GM19463 (cell line): ENCODE results near the gene SAT2.
"Not testable (repeated sequence)": the region's sequence is repeated elsewhere in the genome, so short reads cannot be mapped to it uniquely, and the experiment has no call there.

Source experiments
- ATAC-seq: cut with Tn5 transposase; IDR thresholded peaks from one replicate; pipeline ENCODE4 v1.9.1; 2021; ENCODE audit warnings: mild to moderate bottlenecking, moderate library complexity; ENCODE audit not compliant: unreplicated experiment

SAT2 gene

DNA sequence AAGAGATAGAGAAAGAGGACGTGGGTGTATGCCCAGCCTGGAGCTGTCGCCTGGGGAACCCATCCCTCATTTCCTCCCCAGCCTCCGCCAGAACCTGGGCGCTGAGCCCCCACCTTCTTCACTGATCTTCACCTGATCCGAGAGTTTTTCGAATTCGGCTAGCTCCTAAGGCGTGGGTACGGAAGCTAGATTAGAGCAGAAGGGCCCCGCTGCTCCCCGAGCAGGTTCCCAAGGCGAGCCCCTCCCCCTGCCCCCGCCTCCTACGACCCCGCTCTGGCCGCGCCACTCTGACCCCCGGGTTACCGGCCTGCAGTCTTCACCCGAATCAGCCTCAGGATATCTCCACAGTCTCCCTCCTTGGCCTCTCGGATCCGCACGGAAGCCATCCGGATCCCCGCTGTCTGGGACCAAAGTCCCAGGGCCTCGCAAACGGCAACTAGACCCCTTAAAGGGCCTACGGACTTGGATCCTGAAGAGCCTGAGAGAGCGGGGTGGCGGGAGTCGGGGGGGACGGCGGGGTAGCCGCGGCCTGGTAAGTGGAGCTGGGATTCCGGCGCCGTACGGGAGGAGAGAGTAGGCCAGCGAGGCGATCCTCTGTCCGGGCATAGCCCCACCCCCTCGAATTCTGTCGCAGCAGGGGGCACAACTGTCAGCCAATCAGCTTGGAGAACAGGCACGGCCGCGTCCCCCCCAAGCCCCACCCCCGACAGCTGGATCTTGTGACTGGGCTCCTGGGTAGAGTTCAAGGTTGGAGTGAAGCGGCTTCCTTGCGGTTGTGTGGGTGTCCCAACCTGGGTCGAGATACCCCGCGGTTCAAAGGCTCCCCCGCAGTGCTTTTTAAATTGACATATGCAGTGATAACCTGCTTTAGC, at the start of gene SAT2:
SAT2 (minus strand) TSS at position 572 of the 872 bp plus-strand sequence; CDS start at position 386, 186 bp downstream.
- peak; percentile 88 for ATAC-seq

DNA sequence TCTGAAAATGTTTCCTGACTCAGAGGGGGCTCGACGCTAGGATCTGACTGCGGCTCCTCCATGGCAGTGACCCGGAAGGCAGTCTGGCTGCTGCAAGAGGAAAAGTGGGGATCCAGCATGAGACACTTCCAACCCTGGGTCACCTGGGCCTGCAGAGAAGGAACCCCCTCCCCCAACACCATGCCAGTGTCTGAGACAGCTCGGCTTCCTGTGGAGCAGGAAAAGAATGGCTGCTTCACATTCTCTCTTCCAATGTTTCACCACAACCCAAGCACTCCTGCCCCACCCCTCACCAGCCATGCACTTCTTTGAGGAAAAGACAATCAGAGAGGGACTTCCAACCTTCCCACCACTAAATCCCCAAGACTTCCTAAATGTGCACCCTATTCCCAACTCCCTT, 48.9 kb upstream of the SAT2 start:
- ATAC-seq: no peak

DNA sequence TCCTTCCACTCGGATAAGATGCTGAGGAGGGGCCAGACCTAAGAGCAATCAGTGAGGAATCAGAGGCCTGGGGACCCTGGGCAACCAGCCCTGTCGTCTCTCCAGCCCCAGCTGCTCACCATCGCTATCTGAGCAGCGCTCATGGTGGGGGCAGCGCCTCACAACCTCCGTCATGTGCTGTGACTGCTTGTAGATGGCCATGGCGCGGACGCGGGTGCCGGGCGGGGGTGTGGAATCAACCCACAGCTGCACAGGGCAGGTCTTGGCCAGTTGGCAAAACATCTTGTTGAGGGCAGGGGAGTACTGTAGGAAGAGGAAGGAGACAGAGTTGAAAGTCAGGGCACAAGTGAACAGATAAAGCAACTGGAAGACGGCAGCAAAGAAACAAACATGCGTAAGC, 47.3 kb upstream of the SAT2 start:
- ATAC-seq: no peak

DNA sequence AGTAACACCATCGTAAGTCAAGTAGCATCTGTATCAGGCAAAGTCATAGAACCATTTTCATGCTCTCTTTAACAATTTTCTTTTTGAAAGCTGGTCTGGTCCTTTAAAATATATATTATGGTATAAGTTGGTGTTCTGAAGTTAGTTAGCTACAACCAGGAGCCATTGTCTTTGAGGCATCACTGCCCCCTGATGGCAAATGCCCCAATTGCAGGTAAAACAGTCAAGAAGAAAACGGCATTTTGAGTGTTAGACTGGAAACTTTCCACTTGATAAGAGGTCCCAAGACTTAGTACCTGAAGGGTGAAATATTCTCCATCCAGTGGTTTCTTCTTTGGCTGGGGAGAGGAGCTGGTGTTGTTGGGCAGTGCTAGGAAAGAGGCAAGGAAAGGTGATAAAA, 45.6 kb upstream of the SAT2 start:
- ATAC-seq: no peak

DNA sequence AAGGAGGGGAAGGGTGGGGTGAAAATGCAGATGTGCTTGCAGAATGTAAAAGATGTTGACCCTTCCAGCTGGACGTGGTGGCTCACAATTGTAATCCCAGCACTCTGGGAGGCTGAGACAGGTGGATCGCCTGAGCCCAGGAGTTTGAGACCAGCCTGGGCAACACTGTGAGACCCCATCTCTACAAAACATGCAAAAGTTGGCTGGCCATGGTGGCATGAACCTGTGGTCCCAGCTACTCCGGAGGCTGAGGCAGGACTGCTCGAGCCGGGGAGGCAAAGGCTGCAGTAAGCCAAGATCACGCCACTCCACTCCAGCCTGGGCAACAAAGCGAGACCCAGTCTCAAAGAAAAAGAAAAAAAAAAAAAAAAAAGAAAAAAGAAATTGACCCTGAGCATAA, 40.9 kb upstream of the SAT2 start:
- no peak for ATAC-seq

DNA sequence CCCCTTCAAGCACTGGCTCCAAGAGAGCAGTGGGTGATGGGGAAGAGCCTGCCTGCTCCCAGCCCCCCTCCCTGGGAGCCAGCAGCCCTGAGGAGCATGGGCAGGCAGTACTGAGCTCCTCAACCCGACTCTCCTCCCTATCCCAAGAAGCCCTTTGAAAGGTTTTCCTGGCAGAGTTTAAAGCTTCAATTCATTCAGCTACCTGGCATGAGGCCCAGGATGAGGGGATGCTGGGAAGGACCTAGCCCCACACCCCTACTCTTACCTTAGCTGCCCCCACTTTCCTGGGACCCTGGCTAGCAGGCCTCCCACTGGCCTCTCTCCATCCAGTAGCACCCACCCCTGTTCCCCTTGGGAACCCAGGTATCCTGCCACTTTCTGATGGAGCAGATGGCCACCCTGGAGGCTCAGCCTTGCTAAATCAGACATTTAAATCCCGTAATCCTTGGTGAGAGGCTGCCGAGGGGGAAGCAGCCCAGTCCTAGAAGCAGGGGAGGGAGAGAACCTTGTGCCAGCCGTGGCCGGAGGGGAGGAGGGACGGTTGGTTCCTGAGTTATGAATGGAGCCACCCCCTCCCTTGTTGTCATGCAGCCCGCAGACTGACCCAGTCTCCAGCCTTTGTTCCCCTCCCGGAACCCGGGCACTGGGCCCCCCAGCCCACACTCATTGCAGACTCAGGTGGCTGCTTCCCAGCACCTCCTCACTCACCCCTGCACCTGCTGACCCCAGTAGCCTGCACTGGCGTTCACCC, 40.2 kb upstream of the SAT2 start:
- no peak for ATAC-seq

DNA sequence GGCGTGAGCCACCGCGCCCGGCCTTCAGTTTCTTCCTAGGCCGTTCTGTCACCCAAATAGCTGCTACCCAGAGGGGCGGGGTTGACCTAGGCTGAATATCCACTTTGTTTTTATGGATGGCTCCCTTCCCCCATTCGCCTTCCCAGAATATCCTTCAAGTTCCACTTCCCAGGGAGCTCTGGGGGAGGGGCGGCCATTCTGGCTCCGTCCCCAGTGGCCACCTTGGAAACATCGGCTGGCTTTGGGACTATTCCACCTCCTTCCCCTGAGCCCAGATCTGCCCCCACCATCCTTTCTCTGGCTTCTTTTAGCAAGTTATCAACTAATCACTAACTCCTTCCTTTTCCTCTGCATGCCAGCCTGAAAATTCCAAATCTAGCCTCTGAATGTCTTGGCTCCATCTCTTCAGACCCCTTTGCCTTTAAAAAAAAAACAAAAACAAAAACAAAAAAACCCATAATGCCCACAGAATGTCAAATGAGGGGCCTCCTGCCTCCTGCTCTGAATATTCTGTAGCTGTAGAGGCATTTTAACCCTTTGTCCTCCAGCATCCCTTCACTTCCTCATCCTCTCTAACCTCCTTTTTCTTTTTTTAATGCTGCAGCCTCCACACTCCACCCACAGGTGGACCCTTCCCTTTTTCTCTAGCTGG, 29.5 kb upstream of the SAT2 start:
- ATAC-seq: no peak

DNA sequence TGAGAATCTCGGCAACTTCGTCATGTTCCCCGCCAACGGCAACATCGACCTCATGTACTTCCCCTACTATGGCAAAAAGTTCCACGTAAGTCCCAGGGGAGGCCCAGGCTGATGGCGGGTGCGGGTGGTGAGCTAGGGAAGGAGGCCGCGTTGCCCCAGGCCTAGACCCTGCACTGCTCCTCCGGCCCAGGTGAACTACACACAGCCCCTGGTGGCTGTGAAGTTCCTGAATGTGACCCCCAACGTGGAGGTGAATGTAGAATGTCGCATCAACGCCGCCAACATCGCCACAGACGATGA, 27.9 kb upstream of the SAT2 start:
- no peak for ATAC-seq

DNA sequence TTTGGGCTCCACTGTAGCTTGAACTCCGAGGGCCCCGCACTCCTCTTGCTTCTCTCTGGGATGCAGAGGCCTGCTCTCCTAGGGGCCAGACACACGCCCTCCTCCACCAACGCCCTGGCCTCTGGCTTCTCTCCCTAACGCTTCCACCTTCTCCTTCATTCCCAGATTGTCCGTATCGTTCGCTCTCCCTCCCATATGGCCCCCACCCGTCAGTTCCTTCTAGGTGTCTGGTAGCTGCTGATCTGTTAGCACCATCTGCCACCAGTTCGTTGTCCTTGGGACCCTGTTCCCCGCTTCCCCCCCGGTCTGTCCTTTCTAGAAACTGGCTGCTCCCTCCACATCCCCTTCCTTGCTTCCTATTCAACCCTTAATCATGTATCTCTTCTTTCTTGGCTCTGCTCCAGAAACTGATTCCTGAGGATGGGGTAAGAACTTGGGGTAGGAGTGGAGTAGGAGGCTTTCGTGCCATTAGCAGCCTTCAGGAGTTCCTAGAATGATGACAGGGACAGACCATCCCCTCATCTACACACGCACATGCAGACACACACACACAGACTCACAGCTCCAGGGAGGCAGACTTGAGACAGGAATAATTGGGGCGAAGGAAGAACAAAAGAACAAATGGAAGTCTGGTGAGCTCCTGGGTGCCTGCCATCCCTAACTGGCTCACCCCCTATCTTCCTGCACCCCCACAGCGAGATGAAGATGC, 27.4 kb upstream of the SAT2 start:
- no peak for ATAC-seq

DNA sequence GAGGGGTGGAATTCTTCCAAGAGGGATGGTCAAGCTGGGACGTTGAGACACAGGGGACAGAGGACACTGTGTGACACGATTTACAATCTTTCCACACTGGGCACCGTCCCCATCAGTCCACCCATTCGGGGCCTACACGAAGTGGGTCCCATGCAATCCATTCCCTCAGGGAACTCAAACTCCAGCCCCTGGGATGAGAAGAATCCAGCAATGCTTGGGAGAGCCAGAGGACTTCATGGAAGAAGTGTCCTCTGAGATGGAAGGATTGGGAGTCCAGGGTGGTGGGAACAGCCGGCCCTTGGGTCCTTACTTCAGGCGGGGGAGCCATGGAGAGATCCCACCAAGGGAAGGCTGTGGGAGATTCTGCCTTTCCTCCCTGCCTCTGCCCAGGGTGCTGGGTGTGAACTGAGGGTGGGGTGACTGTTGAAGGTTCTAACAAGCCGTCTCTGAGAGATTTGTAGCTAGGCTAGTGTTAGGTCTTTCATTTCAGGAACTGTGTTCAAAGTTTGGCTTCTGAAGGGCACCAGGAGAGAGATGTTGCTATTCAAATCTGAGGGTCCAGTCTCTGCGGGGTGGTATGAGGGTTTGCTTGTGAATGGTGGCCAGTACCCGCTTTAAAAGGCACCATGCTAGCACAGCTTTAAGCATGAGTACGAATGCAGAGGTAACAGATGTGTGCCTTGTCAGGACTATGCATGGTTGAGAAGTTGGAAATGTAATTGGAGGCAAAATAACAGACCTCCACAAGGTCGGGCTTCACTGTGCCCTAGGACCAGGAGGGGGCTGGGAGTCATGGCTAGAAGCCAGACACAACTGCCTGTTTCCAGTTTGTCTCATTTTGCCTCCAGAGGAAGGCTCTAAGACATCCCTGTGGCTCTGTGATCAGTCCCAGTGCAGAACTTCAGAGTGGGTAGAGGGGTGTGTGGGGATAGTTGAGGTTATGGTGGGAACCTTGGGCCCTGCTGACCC, 25.1 kb upstream of the SAT2 start:
- ATAC-seq: no peak

DNA sequence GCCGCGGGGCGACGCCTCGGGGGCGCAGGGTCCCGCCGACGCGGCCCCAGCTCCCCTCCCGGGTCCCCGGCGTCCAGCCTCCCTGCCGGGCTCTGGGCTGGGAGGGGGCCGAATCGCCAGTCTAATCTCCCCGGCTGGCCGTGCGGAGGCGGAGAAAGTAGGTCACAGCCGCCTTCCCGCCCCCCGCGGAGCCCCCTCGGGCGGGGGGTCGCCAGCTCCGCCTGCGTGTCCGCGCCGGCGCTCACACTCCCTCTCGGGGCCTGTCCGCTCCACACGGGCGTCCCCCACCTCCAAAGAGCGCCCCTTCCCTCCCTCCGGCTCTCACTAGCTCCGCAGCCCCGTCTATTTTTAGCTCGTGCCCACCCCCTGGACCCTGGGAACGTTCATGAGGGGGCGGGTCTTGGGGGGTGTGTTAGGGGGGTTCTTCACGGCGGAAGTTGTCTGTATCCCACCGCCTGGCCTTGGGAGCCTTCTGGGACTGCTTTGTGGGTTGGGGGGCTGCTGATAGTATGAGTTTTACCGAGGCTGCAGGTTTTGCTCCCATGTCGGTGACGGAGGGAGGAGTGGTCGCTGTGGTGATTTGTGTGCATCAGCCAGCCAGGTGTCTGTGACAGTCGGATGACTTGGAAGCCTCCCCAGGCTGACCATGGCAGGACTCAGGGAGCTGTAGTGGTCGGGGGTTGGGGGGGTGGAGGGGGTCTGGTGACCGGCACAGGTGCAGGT, 24.2 kb upstream of the SAT2 start:
- ATAC-seq: no peak

DNA sequence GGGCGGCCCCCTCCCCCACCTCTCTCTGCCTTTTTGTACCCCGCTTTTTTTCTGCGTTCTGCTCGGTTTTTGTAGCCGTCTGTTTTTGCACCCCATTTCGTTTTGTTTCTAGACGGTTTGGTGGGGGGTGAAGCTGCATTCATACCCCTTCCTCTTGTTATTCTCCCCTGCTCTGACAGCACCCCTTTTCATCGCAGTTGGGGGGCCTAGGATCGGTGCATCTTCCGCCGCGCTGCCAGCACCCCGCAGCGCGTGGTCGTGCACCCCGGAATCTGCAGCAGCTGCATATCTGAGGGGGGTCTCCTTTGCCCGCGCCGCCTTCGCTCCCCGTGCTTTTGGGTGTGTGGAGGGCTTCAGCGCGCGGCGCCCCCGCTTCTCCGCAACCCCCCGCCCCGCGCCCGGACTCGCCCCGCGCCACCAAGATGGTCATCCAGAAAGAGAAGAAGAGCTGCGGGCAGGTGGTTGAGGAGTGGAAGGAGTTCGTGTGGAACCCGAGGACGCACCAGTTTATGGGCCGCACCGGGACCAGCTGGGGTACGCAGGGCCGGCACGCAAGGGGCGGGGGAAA, 23.6 kb upstream of the SAT2 start:
- no peak for ATAC-seq

DNA sequence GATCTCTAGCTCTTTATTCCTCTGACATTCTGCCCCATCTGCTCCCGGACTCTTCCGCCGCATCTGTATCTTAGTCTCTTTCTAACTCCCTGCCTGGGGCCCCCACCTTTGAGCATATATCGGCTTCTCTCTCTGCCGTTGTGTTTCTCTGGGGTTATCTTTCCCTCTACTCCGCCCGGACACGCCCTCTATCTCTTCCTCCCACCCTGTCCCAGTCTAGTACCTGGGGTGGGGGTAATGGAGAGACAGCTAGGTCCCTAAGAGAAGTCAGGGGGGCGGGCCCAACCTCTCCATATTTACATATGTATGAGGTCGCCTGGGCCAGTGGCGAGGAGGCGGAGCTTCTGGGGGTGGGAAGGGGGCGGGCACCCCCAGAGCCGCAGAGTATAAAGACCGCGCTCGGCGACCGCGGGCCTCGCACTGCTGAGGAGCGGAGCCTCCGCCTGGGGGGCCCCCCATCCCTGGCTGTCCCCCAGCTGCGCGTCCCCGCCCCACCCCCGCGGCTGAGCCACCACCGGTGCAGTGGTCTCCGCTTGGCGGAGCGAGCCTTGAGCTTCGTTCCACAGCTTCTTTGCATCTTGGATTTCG, 23.0 kb upstream of the SAT2 start, which contains the start of gene ATP1B2:
ATP1B2 (plus strand) TSS at position 418 of the 588 bp plus-strand sequence. CDS start 593 bp downstream, outside the sequence.
- ATAC-seq: no peak

DNA sequence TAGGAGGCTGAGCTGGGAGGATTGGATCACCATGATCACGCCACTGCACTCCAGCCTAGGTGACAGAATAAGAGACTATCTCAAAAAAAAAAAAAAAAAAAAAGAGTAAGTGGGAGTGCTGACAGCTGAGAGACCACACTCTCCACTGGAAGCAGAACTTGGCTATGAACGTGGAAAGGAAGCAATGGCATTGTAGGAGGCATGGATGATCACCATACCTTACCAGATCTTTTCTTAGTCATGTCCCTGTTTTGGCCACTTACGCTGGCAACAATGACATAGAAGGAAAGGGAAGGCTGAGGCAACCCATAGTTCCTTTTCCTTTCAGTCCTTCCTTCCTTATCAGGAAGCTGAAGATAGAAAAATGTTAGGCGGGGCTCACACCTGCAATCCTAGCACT, 19.4 kb upstream of the SAT2 start:
- no peak for ATAC-seq

DNA sequence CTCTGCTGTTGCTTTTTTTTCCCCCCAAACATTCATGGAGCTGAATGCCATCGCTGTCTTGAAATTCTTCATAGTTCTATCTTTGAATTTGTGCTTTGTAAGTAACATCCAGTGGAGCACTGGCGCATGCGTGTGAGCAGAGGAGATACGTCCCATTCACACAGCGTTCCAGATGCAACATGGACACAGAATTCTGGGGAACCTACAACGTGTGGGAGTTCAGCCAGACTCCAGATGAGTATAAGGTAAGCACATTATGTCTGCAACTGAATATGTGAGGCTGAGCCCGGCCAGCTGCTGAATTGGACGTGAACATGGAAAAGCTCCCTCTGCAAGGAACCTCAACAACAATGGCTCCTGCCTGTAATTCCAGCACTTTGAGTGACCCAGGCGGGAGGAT, 18.8 kb upstream of the SAT2 start:
- ATAC-seq: no peak

DNA sequence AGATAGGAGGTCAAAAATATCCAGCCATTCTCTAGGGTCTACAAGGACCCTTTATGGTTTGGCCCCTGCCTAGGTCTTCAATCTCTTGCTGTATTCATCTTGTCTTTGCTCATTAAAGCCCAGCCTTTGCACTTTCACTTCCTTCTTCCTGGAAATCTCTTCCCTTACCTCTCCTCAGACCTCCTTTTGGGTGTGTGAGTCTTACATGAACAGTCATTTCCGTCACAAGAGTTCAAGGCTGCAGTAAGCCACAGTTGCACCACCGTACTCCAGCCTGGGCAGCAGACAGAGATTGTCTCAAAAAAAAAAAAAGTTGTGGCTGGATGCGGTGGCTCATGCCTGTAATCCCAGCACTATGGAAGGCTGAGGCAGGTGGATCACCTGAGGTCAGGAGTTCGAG, 17.2 kb upstream of the SAT2 start:
- no peak for ATAC-seq

DNA sequence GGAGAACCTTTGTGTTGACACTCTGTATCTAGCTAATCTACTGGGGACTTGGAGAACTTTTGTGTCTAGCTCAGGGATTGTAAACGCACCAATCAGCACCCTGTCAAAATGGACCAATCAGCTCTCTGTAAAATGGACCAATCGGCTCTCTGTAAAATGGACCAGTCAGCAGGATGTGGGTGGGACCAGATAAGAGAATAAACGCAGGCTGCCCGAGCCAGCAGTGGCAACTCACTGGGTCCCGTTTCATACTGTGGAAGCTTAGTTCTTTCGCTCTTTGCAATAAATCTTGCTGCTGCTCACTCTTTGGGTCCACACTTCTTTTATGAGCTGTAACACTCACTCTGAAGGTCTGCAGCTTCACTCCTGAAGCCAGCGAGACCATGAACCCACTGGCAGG, 14.0 kb upstream of the SAT2 start:
- ATAC-seq: not testable (repeated sequence)

DNA sequence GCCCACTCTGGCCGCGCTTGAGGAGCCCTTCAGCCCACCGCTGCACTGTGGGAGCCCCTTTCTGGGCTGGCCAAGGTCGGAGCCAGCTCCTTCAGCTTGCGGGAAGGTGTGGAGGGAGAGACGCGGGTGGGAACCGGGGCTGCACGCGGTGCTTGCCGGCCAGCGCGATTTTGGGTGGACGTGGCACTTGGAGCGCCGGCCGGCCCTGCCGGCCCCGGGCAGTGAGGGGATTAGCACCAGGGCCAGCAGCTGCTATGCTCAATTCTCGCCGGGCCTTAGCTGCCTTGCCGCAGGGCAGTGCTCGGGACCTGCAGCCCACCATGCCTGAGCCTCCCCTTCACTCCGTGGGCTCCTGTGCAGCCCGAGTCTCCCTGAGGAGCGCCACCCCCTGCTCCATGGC, 13.2 kb upstream of the SAT2 start:
- ATAC-seq: no peak

DNA sequence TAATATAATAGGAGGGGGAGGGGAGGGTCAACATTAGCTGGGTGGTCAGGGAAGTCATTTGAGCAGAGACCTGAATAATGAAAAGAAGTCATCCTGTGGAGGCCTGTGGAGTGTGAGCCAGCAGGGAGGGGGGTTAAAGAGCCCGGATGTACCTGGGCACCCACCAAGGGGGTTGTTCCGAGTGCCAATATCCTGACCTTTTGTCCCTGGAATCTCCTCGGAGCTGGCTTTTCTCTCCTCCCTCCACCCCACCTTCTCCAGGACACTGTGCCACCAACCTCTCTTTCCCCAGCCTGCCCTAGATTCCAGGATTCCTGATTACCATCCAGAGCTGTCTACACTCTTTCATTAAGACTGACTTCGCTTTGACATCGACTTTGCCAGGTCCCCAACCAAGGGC, 8.5 kb upstream of the SAT2 start:
- no peak for ATAC-seq
